ENCODE data around the gene KCNK3. TPM values are rescaled to one million over a fixed set of nuclear protein-coding genes. Genes with fewer than 3 reads are reported as not detected.

The KCNK3 gene
- total RNA-seq, 4 donors from 2014 or later: 0.37 to 1.5 (median 0.82) TPM

GRCh38 chr2:26647981-26648380 is 44.5 kb upstream of the KCNK3 start:
- Histone ChIP-seq H3K4me3 (no peak overlapping the region), H3K9me3 (no peaks in the 10 kb centered on the region), H3K36me3 (no peaks in the 10 kb centered on the region), H3K27me3 (peaks cover 8% of the 10 kb centered on the region), H3K27ac (no peak overlapping the region), H3K4me1 (peaks cover 0 to 6% (median 2%) of the 10 kb centered on the region in 4 donors)
- WGBS, 2 donors (ENCODE audit: low coverage in 1 of 2): 33 to 69% methylated on average over 1 to 2 of the region's 3 CpGs
- no peak for DNase-seq
- TF ChIP-seq CTCF (IDR thresholded peaks at IDR 0.05): no peak
- TF ChIP-seq EP300 (IDR thresholded peaks at IDR 0.05; ENCODE audit: low read depth): no peak
- TF ChIP-seq POLR2A (IDR thresholded peaks at IDR 0.05): no peak
- TF ChIP-seq POLR2AphosphoS5 (IDR thresholded peaks at IDR 0.05): no peak
- intact Hi-C loops (cut with DNase I; ENCODE audit: low total_unique reads): no loop called here
- in situ Hi-C loops (cut with MboI; ENCODE audit: low pct_ligation_motif_present in 1 of 4, low pct_unique_long_range_greater_than_20kb in 1 of 4, low sequenced_read_pairs in 3 of 4): no loop called here

- intact Hi-C loops (cut with DNase I; ENCODE audit: low total_unique reads) (no loop called here), in situ Hi-C loops (cut with MboI; ENCODE audit: low pct_ligation_motif_present in 1 of 4, low pct_unique_long_range_greater_than_20kb in 1 of 4, low sequenced_read_pairs in 3 of 4) (no loop called here)
- Histone ChIP-seq H3K27me3 (peaks cover 6% of the 10 kb centered on the region), H3K4me3 (no peak overlapping the region), H3K27ac (no peak overlapping the region), H3K4me1 (peaks cover 0 to 6% (median 2%) of the 10 kb centered on the region in 4 donors), H3K36me3 (no peaks in the 10 kb centered on the region), H3K9me3 (no peaks in the 10 kb centered on the region)
- no peak for DNase-seq
- WGBS, 2 donors (ENCODE audit: low coverage in 1 of 2): 65 to 76% methylated on average over 2 to 6 of the region's 6 CpGs
- TF ChIP-seq POLR2AphosphoS5 (IDR thresholded peaks at IDR 0.05) (no peak), POLR2A (IDR thresholded peaks at IDR 0.05) (no peak), EP300 (IDR thresholded peaks at IDR 0.05; ENCODE audit: low read depth) (no peak), CTCF (IDR thresholded peaks at IDR 0.05) (no peak)
These were observed 44.0 kb upstream of the KCNK3 start for GRCh38 chr2:26648516-26648915.

GRCh38 chr2:26649322-26649721 is 43.2 kb upstream of the KCNK3 start:
- DNase-seq: no peak
- no peak for TF ChIP-seq POLR2AphosphoS5 (IDR thresholded peaks at IDR 0.05)

GRCh38 chr2:26649992-26650712 is 42.4 kb upstream of the KCNK3 start:
- WGBS, 2 donors (ENCODE audit: low coverage in 1 of 2): 70 to 80% methylated on average over 5 to 12 of the region's 12 CpGs
- Histone ChIP-seq H3K27ac (peak overlapping the region in 1 of 4 donors; percentile 76), H3K9me3 (no peaks in the 10 kb centered on the region), H3K27me3 (peaks cover 4% of the 10 kb centered on the region), H3K4me1 (peaks cover 0 to 6% (median 2%) of the 10 kb centered on the region in 4 donors), H3K36me3 (no peaks in the 10 kb centered on the region), H3K4me3 (no peak overlapping the region)
- intact Hi-C loops (cut with DNase I; ENCODE audit: low total_unique reads) (no loop called here), in situ Hi-C loops (cut with MboI; ENCODE audit: low pct_ligation_motif_present in 1 of 4, low pct_unique_long_range_greater_than_20kb in 1 of 4, low sequenced_read_pairs in 3 of 4) (no loop called here)
- no peak for DNase-seq
- no peak for TF ChIP-seq CTCF (IDR thresholded peaks at IDR 0.05)
- TF ChIP-seq EP300 (IDR thresholded peaks at IDR 0.05; ENCODE audit: low read depth): no peak

More at GRCh38 chr2:26649322-26649721, 43.2 kb upstream of the KCNK3 start:
- H3K27me3 ChIP-seq: peaks cover 4% of the 10 kb centered on the region
- no peak overlapping the region for H3K4me3 ChIP-seq
- in situ Hi-C loops (cut with MboI; ENCODE audit: low pct_ligation_motif_present in 1 of 4, low pct_unique_long_range_greater_than_20kb in 1 of 4, low sequenced_read_pairs in 3 of 4): no loop called here
- no peaks in the 10 kb centered on the region for H3K9me3 ChIP-seq
- H3K36me3 ChIP-seq: no peaks in the 10 kb centered on the region
- no peak overlapping the region for H3K27ac ChIP-seq
- peaks cover 0 to 6% (median 2%) of the 10 kb centered on the region in 4 donors for H3K4me1 ChIP-seq
- intact Hi-C loops (cut with DNase I; ENCODE audit: low total_unique reads): no loop called here
- WGBS, 2 donors (ENCODE audit: low coverage in 1 of 2): 50% methylated on average over 7 of the region's 7 CpGs; no CpG with 5 or more reads in 1 of the 2 donors
